Stimulated activated CD4-positive, alpha-beta T cell treated with anti-CD3 and anti-CD28 coated beads, TNF-alpha, amount 100 ng/mL, for 24 hours (primary cell): Measurements from ENCODE around the gene PLEKHH3.
"Not testable (repeated sequence)": the region's sequence is repeated elsewhere in the genome, so short reads cannot be mapped to it uniquely, and the experiment has no call there.

Experiments used
- DNase-seq, 3 experiments: peaks; one replicate each; pipeline ENCODE4 v3.0.0-alpha.2; 2020; ENCODE audit warnings: low read depth in 3 of 3

PLEKHH3 gene

DNA sequence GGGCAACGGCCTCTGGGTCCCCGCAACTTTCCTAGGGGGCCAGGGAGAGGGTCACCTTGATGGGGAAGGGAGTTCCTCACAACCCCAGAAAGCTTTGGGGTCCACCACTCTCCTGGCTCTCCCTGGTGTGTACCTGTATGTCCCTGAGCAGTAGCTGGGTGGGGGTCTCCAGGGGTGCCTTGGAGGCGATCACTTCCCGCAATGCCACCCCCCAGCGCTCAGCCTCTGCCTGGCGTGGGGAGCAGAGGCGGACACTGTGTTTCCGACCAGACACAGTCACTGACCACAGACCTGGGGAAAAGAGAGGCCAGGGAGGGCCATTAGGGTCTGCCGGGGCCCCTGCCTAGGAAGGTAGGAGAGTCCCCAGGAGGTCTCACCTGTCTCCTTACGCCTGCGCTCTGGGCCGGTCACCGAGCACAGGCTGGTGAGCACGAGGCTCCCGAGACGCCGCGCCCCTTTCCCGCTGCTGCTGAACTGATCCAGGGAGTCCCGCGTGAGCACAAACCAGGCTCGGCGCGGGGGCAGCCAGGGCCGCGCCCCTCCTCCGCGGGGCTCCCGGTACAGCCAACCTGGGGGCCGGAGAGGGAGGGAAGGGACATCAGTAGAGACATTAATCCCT, 3.4 kb downstream of the PLEKHH3 start:
- DNase-seq, result no peak

DNA sequence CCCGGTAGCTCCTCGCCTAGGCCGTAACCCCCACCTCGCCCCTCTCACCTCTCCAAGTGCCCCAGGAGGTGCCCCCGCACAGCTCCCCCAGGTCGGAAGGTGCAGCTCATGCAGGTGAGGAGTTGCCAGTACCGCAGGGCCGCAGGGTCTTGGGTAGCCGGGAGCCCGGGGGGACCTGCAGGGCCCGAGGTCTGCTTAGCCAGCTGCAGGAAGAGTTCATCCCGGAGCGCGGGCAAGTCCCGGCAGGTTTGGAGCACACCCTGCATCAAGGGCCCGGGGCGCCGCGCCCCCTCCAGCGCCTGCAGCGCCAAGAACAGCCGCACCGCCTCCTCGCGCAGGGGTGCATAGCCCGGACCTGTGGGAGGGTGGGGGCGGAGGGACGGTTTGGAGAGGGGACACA, 4.8 kb downstream of the PLEKHH3 start:
- DNase-seq, result no peak

DNA sequence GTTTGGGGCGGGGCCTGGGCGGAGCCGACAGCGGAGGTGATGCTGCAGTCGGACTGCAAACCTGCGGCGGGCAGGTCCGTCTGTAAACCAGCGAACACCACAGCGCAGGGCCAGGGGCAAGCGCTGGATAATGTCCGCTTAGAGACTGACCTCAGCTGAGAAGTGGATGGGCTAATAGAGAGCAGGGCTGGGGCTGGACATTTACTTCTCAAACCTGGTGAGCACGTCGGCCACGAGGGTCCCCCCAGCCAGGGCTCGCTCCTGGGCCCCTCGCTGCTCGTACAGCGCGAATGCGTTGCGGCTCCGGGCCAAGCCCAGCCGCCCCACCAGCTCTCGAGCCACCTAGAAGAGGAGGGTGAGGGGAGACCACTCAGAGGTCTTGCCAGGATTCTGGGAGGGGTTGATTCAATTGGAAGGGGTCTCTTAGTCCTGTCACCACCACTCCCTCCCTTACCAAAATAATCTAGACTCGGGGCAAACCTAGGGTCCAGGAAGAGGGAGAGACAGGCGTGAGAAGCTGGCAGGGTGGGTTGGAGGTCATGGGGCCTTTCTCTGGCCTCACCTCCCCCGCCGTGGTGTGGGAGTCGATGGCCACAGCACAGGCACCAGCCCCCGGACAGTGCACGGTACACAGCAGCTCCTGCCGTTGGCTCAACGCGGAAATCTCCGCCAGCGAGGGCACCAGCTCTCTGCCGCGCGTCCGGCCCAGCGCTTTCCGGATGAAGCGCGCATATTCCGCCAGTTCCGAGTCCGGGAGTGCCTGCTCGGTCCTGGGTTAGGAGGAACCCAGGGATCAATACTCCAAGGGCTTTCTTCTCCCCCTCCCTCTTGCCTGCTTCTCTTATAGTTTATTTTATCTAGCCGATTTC, 5.8 kb downstream of the PLEKHH3 start:
- no peak for DNase-seq

DNA sequence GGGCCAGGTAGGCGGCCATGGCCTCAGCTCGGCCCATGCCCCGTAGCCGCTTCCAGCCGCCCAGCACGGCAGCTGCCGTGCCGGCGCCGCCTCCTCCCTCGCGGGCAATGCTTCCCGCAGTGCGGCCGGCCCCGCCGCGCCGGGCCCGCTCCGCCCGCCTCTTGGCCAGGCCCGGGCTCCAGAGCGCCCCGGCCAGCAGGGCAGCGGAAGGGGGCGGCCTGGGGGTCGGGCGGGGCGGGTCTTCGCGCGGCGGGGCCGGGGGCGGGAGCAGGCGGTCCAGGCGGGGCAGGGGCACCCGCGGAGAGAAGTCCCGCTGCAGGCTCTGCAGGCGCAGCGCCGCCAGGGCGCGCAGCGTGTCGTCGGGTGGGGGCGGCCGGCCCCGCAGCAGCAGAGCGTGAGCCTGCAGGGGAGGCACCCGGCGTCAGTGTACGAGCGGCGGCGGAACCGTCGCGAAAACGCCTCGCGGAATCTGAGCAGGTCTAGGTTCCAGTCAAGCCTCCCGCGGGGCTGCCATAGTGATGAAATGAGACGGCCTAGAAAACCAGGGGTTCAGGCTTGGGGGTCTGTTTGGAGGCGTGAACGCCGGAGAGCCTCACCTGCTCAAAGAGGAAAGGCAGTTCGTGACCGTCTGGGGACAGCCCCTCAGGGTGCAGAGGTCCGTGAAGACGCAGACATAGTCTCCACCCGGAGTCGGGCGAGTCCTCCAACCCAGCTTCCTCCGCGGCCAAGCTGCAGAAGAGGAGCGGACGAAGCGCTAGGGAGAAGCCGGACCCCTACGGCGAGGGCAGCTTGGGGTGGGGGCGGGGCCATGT, 6.6 kb downstream of the PLEKHH3 start:
- DNase-seq, result no peak

DNA sequence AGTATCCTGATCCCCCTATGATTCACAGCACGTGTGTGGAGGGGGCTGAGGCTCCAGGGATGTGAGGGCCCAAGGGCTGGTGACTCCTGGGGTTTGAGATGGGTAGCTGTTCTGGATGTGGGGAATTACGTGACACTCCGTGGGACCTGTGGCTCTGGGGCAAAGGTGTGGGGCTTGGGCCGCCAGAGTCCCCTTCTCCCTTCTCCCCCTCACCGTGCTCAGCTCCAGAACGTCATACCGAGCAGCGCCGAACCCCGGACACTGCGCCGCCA, 7.2 kb downstream of the PLEKHH3 start:
- DNase-seq, result no peak

DNA sequence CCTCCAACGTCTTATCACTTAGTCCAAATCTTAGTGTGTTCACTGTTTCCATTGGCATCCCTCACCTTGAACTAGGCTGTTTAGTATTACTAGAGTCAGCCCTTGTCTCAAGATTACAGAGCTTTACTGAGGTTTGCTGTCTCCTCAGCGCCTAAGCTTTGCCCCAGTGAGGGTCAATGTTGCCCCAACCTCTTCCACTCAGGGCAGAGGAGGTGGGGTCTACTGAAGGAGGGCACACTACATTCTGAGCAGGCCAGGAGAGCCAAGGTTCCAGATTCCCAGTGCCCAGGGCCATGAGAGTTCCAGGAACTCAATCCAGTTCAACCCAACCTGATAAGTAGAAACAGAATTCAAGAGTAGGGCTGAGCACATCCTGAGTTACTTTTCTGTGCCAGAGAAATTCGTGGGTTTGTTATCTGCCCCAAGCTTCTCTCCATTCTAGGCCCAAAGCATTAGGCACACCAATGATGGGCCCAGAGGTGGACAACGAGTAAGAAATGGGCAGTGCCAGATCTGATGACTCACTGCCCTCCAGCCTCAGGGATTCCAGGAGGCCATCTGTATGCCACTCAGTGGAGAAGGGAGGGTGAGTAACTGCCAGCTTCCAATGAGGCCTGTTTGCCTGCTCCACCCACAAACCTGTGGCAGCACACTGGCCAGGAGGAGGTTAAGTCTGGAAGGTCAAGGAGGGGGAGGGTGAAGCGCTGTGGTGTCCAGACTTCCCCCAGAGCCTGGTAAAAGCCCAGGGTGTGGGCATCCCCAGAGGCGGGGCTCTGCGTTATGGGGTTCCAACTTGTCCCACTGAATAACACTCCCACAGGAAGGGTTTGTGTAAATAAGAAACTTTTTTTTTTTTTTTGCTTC, 9.5 kb downstream of the PLEKHH3 start:
- DNase-seq, result no peak

DNA sequence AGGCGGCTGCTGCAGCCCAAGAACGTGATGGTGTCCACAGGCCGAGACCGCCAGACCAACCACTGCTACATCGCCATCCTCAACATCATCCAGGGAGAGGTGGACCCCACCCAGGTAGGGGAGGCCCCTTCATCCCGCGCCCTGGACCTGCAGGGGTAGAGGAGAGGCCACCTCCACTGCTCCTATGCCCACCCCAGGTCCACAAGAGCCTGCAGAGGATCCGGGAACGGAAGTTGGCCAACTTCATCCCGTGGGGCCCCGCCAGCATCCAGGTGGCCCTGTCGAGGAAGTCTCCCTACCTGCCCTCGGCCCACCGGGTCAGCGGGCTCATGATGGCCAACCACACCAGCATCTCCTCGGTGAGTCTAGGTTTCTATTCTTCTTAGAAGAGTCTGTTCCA, 10.7 kb downstream of the PLEKHH3 start:
- DNase-seq, result not testable (repeated sequence)

DNA sequence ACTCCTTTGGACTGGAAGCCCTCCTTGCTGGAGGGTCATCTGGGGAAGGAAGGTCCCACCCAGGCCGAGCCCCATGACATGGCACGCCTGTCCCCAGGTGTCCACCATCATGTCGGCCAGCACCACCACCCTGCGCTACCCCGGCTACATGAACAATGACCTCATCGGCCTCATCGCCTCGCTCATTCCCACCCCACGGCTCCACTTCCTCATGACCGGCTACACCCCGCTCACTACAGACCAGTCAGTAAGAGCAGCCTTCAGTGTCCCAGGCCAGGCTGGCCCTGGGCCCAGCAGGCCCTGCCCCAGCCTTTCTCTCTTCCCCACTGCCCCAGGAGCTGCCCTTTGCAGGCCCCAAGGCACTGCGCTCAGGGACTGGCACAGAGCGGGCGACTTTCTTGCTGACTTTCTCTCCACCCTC, 11.2 kb downstream of the PLEKHH3 start:
- no peak for DNase-seq

DNA sequence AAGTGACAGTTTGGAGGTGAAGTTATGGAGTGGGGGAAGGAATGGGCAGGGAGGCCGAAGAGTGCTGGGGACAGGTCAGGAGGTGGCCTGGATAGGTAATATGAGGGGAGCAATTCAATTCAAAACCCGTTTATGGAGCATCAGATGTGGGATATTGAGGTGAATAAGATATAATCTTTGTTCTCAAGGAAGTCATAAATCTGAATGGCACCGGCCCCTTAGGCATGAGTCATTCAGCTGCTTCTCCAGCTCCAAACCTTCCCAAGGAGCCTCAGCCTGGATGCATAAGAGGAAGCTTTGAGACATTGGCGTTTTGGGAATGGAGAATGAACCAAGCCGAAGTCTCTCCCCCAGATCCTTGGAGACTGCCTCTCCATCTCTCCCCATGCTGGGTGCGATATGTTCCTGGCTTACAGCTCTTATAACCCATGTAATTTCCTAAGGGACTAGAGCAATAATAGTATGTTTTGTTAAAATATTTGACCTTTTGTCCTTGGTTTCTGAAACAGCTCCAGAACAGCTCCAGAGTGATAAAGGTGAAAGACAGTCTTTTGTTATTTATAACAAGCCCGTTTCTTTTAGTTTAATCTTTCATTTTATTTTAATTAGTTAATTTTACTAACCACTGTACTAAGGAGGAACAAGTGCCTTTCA, 16.0 kb downstream of the PLEKHH3 start:
- no peak for DNase-seq

DNA sequence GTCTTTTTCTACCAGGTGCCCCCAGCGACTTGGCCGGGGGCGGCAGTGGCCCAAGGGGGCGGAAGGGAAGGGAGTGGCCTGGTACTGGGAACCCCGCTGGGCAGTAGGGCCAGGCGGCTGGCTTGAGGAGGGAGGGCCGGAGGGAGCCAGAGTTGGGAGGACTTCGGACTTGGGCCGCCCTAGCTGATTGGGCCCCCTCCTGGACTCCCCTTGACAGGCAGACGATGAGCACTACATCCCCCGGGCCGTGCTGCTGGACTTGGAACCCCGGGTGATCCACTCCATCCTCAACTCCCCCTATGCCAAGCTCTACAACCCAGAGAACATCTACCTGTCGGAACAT, 16.9 kb downstream of the PLEKHH3 start:
- DNase-seq, result not testable (repeated sequence)

DNA sequence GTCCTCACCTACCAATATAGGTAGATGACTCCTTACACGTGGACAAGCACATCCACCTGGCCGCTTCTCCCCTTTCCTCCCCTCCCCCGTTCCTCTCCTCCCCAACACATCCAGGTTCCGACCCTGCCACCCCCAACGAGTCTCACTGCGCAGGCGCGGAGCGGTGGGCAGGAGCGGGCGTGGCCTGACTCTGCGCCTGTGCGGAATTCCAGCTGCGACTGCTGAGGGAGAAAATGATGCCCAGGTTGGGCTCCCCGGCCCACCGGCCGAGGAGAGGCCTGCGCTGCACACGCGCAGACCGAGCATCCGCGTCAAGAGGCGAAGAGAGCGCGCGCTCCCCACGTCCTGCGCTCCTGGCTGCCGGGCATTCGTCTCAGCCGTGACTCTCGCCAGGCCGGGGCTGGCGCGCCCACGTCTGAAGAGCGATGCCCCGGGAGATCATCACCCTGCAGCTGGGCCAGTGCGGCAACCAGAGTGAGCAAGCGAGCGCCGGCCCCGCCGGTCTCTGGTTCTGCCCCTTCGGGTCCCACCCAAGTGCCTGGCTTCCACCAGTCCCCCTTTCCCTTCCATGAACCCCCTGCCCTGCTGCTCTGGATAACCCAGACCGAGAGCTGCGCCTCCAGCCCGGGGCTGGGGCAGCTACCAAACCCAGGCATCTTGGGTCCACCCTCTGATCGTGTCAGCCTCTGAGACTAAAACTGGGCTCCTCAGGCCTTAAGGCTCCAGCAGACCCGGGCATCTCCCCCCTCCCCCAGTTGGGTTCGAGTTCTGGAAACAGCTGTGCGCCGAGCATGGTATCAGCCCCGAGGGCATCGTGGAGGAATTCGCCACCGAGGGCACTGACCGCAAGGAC, 17.5 kb downstream of the PLEKHH3 start, which contains the start of gene TUBG2:
Gene TUBG2 (plus strand): TSS at position 206 of the 853 bp plus-strand sequence. CDS start 220 bp downstream, at position 426.
- DNase-seq, result peak; percentile 62 to 85 (median 69)

DNA sequence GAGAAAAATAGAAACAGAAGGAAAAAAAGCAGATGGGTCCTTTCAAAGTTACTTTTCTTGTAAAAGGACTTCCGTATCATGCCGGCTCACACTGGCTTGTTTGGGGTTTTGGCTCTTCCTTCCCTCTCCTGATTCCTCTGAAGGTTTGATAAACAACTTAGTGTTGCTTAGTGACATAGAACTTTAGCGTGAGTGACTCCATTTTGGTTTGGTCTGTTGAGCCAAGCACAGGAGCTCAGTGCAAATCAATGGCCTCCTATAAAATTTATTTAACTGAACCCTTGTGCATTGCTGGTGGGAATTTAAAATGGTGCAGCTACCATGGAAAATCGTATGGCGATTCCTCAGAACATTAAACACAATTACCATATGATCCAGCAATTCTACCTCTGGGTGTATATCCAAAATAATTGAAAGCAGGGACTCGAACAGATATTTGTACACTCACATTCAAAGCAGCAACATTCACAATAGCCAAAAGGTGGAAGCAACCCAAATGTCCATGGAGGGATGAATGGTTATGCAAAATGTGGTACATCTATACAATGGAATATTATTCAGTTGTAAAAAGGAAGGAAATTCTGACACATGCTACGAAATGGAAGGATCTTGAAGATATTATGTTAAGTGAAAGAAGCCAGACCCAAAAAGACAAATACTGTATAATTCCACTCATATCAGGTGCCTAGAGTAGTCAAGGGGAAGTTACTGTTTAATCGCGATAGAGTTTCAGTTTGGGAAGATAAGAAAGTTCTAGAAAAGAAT, 18.8 kb downstream of the PLEKHH3 start:
- no peak for DNase-seq

DNA sequence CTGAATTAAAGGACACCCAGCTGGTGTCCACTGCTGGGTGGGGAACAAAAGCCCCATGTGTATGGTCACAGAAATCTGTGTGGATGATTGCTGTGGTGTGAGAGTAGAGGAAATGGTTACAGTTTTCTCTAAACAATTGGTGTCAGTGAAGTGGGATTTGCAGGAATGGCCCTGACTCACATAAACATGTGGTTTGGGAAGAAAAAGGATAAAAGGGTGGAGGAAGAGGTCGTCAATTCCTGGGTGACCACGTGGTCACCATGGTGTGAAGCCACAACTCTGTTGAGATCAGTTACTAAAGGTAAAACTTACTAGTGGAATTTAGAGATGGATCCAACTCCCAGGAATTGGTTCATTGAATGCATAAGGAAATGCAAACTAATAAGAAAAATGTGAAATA, 21.3 kb downstream of the PLEKHH3 start:
- DNase-seq, result no peak

DNA sequence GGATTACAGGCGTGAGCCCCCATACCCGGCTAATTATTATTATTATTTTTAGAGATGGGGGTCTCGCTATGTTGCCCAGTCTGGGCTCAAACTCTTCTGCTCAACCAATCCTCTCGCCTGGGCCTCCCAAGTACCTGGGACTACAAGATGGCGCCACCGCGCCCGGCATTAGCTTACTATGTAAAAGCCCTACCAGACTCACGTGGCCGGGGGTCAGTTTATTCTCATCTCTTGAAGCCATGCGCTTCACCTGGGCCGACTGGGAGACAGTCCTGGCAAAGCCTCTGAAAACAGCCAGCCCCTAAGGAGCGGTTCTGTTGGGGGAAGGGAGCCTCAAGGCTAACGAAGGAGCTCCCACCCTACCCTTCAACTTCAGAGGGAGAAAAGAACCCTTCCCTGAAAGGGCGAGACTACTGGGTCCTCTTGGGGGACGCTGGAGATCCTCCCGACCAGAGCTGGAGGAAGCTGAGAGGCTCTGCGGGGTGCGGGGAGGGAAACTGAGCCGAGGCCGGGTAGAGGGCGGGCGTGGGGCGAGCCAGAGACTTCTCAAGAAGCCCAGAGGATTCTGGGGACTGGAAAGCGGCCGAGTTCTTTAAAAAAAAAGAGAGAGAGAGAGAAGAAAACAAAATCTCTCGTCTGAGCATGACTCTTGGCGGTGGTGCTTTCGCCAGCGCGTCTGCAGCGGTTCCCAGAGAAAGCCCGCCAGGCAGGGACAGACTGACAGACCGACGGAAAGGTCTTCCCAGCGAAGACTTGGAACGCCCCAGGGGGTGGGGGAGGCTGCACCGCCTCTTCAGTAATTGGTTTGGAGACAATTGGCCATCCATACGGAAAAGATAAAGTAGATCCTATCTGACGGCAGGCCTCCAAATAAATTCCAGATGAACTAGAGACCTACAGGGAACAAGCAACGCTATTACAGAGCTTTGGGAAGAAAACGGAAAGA, 23.3 kb downstream of the PLEKHH3 start:
- no peak for DNase-seq

DNA sequence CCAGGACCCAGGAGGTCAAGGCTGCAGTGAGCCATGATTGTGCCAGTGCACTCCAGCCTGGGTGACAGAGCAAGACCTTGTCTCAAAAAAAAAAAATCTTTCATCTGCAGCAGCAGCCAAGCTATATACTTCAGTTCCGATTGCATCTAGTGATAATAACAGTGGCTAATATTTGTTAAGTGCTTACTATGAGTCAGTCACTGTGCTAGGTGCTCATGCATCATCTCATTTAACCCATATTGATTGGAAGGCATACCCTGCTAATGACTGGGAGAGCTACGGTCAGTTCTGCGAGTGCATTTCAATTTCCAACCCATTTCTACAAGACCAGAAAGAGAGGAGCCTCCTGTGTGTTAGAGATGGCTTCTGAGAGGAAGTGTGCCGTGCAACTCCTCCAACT, 25.4 kb downstream of the PLEKHH3 start:
- no peak for DNase-seq

DNA sequence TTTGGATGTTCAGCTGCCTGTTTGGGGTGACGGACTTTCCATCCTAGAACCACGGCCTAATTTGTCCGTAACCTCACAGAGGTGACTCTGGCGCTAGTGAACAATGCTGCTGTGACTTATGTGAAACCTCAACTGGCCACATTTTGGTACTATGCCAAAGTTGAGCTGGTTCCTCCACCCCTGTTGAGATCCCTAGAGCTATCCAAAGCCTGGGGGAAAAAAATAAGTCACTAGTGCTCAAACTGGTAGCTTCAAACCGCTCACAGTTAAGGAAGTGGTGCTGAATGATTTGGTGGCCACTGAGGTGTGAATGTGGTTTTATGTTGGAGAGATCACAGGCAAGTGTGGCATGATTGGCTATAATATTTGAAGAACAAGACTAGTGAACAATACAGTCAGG, 29.0 kb downstream of the PLEKHH3 start:
- DNase-seq, result no peak

DNA sequence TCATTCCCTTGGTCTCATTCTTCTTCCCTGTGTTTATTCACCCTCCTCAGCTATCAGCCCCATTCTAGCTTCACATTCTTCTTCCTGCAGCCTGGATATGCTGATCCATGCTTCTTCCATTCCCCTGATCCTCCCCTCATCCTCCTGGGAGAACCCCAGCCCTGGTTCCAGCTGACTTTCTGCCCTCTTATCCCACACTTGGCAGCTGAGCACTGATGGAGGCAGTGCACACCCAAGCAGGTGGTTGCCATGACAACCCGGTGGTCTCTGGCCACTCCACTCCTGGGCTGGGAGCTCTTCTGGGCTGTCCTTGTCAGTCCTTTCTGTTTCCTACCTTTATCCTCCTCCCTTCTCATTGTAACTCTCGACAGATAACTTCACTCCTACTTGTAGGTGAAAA, 34.5 kb downstream of the PLEKHH3 start:
- DNase-seq, result no peak

DNA sequence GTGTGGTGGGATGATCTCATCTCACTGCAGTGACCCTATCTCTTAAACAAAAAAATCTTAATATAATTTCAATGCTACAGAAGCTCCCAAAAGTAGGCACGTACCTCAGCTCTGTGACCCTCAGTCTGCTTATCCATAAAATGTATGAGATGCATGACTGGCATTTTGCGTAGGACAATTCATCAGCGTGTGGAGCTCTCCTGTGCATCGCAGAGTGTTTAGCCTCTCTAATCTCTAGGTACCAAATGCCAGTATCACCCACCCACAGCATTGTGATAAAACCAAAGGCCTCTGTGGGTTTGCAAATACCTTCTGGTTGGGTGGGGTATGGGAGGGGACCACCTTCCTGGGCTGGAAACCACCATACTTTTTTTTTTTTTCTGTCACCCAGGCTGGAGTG, 36.7 kb downstream of the PLEKHH3 start:
- DNase-seq, result no peak
